Kidney tubule cell (primary cell): ENCODE results near the gene TNFRSF6B.

Source experiments
- DNase-seq: peaks from one replicate; pipeline ENCODE4 v3.0.0-alpha.2; 2018; ENCODE audit warnings: low spot score

TNFRSF6B gene

DNA sequence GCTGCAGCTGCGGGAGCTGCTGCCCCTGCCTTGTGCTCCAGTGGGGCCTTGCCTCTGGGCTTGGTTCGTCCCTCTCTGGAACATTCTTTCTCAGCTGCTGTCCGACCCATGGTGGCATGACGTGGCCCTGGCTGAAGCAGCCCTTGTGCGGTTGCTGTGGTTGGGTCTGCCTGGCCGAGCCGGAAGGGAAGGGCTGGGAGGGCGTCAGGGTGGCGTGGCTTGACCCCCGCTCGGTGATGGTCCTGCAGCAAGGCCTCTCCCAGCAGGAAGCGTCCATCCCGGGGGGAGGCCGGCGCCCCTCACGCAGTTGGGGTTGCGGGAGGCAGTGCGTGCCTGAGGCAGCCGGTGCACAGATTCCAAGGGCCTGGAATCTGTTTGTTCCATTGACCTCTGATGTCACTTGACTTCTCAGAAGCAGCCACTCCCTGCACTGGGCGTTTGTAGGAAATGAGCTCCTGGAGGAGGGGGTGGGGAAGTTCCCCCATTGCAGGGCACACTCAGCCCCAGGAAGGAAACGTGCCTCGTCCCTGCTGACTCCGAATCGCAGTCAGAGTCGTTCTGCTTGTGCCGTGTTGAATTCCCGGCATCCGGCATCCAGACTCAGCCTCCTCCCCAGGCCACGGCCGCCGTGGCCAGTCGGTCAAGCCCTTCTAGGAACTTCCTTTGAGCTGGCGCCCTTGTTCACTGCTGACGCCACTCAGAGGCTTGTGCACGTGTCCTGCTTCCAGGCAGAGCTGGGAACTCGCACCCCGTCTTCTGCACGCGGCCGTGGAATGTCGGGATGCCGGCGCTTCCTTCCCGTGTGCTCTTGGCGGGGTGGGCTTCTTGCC lies 9.7 kb upstream of the TNFRSF6B start:
- peak; percentile 86 for DNase-seq

DNA sequence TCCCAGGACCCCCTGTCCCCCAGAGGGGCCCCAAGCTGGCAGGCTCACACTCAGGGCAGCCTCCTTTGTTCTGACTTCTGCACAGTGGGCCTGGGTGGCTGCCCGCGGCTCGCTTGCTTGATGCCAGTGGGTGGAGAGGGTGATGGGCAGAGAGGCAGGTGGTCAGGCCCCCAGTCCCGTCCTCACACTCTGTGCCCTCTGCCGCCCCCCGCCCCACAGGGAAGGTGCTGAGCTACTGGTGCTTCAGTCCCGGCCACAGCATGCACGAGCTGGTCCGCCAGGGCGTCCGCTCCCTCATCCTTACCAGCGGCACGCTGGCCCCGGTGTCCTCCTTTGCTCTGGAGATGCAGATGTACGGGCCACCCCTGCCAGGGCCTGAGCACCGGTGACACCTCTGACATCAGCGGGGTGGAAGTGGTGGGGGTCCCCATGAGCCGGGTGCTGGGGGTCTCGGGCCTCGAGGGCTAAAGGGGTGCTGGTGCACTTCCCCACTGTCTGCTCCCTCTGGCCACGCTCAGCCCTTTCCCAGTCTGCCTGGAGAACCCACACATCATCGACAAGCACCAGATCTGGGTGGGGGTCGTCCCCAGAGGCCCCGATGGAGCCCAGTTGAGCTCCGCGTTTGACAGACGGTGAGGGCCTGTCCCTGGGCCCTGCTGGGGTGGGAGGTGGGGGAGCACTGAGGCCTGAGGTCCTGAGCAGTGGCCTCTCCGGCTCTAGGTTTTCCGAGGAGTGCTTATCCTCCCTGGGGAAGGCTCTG lies 8.9 kb upstream of the TNFRSF6B start:
- DNase-seq, result no peak

DNA sequence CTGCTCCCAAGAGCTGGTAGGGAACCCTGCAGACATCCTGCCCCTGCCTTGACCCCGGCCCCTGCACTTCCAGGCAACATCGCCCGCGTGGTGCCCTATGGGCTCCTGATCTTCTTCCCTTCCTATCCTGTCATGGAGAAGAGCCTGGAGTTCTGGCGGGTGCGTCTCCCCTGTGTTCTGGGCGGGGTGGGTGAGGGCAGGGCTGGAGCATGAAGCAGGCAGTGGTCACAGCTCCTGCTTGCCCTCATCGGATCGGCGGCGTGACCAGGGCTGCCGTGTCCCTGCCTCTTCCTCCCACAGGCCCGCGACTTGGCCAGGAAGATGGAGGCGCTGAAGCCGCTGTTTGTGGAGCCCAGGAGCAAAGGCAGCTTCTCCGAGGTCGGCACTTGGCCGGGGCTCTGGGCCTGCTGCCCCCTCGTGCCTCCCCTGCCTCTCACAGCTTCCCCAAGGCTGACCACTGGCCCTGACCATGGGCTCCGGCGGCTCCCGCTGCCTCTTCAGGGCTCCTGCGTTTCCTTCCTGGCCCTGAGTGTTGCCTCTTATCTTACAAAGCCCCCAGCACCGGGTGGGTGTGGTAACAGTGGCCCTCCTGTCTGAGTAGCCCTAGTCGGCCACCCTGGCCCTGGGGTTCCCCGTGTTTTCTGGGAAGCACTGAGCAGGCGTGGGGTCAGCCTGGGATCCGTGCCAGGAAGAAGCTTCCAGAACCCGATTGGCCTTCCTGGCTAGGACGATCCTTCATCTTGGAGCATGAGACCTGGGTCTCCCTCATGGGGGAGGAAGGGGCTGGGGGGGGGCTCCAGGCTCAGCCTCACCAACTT lies 8.0 kb upstream of the TNFRSF6B start:
- DNase-seq, result no peak

DNA sequence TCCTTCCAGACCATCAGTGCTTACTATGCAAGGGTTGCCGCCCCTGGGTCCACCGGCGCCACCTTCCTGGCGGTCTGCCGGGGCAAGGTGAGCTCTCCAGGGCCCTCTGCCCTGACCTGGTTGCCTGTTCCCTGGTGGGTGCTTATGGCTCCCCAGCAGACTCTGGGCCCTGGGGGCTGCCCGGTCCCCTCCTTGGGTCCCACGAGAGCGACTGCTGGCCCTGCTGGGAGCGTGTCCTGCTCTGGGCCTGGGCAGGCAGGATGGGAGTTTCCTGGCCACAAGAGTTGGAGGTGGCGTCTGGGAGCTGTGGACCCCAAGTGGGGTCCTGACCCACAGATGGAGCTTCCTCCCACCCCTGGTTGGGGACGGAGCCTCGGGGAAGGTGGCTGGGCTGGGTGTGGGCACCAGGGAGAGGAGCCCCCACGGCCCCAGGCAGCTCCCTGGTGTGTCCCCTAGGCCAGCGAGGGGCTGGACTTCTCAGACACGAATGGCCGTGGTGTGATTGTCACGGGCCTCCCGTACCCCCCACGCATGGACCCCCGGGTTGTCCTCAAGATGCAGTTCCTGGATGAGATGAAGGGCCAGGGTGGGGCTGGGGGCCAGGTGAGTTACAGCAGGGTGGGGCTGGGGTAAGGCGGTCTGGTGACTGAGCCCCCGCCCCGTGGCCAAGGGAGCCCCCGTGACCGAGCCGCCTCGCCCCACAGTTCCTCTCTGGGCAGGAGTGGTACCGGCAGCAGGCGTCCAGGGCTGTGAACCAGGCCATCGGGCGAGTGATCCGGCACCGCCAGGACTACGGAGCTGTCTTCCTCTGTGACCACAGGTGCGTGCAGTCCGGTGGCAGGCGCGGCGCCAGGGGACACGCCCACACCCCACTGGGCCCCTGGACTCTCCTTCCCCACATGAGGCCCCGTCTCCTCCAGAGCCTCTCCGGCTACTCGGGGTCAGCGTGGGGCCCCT lies 7.1 kb upstream of the TNFRSF6B start:
- no peak for DNase-seq

DNA sequence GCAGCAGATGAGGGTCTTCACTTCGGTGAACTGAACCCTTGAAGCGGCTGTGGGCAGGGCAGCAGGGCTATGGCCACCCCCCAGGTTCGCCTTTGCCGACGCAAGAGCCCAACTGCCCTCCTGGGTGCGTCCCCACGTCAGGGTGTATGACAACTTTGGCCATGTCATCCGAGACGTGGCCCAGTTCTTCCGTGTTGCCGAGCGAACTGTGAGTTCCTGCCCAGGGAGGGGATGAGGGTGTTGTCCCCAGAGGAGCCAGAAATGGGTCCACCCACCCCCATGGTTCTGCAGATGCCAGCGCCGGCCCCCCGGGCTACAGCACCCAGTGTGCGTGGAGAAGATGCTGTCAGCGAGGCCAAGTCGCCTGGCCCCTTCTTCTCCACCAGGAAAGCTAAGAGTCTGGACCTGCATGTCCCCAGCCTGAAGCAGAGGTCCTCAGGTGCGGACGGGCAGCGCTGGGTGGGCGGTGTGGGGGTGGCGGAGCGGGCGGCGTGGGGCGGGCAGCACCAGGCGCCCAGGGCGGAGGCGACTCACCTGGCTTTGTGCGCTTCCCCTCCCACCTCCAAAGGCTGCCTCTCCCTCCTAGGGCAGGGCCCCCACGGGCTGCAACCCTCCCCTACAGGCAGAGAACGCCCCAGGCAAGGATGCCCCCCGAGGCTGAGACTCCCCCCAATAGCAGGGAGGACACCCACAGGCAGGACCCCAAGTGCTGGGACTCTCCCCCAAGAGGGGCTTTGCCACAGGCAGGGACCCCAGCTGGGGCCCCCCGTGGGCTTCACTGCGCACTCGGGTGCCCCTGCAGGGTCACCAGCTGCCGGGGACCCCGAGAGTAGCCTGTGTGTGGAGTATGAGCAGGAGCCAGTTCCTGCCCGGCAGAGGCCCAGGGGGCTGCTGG lies 6.2 kb upstream of the TNFRSF6B start:
- DNase-seq, result no peak

DNA sequence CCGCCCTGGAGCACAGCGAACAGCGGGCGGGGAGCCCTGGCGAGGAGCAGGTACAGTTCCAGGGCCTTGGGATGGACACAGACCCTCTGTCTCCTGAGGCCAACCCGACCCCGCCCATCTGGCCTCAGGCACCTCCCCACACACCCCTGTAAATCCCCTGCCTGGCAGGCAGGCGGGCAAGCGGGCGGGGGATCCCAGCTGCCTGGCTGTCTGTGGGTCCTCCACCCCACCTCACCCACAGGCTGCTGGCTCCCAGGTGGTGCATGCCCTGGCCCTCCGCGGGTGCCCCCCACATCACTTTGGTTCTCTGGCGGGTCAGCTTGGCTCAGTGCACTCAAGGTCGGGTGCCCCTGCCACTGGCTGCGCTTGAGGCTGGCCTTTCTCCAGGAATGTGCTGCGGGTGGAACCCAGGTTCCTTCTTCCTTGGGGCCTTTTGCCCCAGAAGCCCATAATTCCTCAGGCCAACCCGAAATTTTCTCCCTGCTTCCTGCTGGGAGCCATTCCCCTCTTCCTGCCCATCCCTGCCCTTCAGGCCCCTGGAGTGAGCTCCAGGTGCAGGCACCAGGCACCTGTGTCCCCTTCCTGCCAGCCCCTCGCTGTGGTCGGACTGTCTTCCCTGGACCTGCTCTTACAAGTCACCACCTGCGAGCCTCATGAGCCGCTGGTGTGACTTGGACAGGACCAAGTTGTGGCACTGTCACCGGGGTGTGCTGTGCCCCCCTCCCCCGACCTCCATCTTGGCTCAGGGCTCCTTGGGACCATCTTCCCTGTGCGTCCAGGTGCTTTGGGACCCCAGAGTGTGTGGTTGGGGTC lies 5.3 kb upstream of the TNFRSF6B start:
- no peak for DNase-seq

DNA sequence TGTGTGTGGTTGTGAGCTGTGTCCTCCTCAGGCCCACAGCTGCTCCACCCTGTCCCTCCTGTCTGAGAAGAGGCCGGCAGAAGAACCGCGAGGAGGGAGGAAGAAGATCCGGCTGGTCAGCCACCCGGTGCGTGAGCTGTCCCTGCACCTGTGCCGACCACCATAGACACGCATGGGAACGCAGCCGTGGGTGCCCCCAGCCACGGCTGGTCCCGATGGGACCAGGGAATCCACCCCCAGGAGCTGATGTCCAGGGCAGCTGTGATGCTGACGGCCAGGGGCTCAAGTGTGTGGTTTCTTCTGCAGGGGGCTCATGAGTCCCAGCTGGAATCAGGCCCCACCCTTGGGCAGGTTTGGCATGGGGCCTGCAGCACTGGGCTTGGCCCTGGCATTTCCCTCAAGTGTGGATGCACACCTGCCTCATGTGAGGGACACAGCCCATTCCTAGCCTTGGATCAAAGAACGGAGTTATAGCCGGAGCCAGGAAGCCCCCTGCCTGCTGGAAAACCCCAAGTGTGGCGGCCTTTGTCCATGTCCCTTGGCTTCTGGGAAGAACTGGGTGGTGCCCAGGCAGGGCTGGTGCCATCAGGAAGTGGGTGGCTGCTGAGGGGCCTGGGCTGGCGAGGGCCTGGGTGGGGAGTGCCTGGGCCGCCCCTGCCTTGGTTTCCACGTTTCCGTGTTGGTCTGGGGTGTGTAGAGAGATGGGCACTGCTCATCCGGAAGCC lies 4.6 kb upstream of the TNFRSF6B start:
- no peak for DNase-seq

DNA sequence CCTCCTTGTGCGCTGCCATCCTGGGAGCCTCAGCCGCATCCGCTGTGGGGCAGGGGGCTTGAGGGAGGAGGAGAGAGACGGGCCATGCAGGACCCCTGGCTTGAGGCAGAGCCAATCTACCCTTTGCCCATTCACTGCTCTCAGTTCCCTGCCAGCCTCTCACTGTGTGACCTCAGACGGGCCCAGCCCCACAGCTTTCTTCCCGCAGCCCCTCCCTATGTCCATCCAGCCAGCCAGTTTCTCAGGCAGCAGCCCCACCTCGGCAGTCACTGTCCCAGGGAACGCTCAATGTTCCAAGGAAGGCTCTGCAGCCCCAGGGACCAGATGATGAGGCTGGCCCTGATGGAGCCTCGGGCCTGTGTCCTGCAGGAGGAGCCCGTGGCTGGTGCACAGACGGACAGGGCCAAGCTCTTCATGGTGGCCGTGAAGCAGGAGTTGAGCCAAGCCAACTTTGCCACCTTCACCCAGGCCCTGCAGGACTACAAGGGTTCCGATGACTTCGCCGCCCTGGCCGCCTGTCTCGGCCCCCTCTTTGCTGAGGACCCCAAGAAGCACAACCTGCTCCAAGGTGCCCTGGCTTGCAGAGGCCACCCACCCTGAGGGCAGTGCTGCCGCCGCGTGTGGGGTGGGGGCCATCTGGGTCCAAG lies 3.9 kb upstream of the TNFRSF6B start:
- DNase-seq, result no peak

DNA sequence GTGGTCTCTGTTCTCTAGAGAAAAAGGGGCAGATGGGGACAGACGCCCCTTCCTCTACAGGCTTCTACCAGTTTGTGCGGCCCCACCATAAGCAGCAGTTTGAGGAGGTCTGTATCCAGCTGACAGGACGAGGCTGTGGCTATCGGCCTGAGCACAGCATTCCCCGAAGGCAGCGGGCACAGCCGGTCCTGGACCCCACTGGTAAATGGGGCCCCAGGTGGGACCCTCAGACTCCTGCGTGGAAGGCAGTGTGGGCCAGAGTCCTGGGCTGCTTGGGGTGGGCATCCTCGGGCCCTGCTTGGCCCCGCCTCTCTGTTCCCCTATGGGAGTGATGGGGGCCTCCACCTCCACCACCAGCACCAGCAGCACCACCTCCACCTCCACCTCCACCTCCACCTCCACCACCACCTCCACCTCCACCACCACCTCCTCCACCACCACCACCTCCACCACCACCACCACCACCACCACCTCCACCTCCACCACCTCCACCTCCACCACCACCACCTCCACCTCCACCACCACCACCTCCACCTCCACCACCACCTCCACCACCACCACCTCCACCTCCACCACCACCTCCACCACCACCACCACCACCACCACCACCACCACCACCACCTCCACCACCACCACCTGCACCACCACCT lies 3.2 kb upstream of the TNFRSF6B start:
- DNase-seq, result no peak

DNA sequence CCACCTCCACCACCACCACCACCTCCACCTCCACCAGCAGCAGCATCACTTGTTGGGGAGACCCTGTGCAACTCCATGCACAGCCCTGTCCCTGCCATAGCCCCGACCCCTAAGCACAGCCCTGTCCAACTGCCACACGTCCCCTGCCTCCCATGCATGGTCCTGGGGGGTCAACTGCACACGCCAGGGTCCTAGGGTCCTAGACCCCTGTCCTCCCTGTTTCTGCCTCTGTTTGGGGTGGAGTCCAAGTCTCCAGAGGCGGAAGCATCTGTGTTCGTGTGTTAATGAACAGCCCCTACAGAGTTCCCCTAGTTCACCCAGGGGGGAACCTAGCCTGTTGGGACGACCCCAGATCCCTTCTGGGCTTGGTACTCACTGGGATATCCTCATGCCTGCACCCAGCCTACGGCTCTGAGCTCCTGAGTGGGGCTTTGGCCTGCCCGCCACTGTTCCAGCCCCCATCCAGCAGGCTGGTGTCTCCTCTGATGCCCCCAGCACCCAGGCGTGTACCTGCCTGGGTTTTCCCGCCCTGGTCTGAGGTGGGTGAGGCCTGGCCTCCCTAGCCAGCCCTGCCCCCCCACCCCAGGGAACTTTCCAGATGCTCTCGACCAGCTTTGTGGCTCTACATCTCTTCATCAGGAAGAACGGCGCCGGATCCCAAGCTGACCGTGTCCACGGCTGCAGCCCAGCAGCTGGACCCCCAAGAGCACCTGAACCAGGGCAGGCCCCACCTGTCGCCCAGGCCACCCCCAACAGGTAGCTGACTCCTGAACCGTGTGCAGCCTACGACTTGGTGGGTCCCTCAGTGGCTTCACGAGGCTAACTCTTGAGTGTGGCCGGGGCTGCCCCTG lies 2.5 kb upstream of the TNFRSF6B start:
- DNase-seq, result no peak

DNA sequence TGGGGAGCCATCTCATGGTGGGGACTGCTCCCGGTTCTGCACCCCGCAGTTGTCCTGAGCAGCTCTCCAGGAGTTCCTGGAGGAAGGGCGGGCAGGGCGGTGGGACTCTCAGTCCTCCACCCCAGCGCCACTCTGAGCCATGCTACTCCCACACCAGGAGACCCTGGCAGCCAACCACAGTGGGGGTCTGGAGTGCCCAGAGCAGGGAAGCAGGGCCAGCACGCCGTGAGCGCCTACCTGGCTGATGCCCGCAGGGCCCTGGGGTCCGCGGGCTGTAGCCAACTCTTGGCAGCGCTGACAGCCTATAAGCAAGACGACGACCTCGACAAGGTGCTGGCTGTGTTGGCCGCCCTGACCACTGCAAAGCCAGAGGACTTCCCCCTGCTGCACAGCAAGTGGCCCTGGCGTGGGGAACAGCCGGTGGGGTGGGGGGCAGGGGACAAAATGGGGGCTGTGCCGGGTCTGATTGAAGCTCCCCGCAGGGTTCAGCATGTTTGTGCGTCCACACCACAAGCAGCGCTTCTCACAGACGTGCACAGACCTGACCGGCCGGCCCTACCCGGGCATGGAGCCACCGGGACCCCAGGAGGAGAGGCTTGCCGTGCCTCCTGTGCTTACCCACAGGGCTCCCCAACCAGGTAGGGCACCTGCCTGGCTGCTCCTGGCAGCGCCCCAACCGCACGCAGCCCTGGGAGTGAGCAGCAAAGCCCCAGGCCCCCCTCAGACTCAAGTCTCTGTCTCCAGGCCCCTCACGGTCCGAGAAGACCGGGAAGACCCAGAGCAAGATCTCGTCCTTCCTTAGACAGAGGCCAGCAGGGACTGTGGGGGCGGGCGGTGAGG lies 1.6 kb upstream of the TNFRSF6B start:
- no peak for DNase-seq

DNA sequence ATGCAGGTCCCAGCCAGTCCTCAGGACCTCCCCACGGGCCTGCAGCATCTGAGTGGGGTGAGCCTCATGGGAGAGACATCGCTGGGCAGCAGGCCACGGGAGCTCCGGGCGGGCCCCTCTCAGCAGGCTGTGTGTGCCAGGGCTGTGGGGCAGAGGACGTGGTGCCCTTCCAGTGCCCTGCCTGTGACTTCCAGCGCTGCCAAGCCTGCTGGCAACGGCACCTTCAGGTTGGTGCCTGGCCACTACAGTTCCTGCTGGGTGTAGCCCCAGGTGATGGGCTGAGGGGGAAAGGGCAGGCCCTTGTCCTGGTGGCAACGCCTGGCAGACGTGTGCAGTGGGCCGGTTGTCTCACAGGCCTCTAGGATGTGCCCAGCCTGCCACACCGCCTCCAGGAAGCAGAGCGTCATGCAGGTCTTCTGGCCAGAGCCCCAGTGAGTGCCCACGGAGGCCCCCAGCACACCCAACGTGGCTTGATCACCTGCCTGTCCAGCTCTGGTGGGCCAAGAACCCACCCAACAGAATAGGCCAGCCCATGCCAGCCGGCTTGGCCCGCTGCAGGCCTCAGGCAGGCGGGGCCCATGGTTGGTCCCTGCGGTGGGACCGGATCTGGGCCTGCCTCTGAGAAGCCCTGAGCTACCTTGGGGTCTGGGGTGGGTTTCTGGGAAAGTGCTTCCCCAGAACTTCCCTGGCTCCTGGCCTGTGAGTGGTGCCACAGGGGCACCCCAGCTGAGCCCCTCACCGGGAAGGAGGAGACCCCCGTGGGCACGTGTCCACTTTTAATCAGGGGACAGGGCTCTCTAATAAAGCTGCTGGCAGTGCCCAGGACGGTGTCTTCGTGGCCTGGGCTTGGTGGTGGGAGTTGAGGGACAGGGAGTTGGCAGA lies 787 bp upstream of the TNFRSF6B start:
- DNase-seq, result no peak

DNA sequence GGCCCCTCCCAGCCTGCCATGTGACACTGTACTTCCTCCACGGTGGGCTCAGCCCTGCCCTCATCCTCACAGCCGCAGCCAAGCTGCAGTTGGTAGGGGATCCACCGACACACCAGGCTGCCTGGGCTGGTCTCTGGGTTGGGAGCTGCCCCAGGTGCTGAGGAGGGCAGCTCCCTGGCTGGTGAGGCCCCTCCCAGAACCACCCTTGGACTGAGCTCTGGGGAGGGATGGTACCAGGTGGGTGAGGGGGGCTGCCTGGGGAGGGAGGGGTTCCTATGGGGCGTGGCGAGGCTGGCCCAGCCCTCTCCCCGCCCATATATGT lies 185 bp upstream of the TNFRSF6B start:
- DNase-seq, result peak; percentile 63

DNA sequence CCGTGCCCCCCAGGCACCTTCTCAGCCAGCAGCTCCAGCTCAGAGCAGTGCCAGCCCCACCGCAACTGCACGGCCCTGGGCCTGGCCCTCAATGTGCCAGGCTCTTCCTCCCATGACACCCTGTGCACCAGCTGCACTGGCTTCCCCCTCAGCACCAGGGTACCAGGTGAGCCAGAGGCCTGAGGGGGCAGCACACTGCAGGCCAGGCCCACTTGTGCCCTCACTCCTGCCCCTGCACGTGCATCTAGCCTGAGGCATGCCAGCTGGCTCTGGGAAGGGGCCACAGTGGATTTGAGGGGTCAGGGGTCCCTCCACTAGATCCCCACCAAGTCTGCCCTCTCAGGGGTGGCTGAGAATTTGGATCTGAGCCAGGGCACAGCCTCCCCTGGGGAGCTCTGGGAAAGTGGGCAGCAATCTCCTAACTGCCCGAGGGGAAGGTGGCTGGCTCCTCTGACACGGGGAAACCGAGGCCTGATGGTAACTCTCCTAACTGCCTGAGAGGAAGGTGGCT lies 960 bp downstream of the TNFRSF6B start:
- peak; percentile 37 for DNase-seq
